ENCODE measurements around the gene DCAF6.
"Not testable (repeated sequence)": the region's sequence is repeated elsewhere in the genome, so short reads cannot be mapped to it uniquely, and the experiment has no call there.

The DCAF6 gene

DNA sequence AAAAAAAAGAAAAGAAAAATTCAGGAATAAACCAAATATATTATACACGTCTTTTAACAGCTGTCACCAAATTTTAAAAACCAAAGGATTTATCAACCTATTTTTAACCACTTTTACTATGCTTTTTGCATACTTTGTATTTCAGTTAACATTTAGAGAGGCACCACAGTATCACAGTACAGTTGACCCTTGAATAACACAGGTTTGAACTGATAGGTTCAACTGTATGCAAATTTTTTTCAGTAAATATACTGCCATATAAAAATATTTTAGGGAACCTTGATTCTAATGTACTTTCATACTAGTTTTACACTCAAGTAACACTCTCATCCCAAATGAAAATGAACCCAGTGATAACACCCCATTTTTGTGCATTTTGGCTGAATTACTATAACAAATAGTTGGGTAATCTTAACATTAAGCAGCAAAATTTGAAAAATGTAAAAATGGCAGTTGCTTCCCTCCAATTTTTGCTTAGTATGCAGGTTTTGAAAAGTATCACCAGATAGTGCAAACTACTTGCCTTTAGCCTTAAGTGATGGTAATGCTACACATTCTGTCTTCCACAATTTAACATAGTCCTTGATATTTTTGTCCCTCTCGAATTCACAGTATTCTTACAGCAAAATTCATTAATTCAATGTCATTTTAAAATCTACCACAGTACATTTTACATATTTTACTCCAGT is 11.8 kb upstream of the DCAF6 start:
- DNase-seq = no peak

DNA sequence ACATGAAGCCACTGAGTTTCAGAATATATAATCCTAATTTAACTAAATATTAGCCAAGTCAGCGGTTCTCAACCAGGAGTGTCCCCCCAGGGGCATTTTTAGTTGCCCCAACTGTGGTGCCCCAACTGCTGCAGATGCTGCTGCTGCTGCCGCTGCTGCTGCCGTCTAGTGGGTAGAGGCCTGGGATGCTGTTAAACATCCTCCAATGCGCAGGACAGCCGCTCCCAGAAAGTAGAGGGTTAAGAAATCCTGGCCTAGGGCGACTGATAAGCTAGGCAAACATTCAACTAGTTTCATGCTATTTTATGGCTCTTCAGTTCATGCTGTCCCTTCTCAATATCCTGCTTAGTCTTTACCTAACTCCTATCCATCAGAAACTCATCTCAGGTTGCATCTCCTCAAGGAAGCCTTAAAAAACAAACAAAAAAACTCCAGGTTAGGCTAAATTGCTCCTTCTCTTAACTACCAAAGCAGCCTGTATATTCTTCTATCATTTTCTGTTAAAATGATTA is 9.9 kb upstream of the DCAF6 start:
- no peak for DNase-seq

DNA sequence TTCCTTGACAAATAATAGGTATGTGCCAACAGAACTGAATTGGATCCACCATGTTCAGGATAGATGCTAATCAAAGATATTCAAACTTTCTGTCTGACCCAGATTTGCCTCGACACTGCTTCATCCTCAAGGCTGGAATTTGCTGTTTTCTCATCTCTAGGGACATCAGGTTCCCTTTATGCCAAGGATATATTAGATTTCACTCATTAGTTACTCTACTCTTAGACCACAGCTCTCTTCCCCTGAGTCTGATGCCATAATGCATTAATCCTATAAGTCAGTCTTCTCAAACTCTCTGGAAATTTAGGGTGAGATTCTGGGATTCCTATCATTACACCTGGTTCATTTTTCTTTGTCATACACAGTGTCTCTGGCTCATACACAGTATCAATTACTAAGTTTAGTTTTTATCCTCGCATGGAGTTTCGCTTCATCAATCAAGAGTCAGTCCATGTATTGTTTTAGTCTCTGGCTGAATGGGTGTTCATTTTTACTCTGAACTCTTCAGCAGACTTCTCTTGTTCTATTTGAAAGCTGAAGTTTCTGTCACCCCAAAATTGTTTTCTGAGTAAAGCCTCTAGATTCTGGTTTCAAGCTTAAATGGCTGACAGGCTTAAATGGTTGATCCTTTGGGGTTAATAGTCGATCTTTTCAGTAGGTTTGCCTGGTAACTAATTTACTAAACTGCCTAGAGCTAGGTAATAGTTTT is 9.3 kb upstream of the DCAF6 start:
- no peak for DNase-seq

DNA sequence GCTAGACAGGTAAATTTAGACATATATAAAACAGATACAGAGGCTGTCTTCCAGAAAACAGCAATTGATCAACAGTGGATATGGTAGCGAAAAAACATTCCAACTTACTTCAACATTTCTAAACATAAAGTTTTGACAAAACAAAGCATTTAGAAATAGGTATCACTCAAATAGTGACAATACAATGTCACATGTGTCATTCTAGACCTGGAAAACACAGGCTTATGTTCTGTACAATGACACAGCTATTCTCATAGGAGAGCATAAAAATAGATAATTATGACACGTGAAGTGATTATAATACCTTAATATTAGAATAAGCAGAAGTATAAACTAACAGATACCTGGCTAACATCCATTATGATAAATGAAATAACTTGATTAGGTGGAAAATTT is 8.0 kb upstream of the DCAF6 start:
- DNase-seq = no peak

DNA sequence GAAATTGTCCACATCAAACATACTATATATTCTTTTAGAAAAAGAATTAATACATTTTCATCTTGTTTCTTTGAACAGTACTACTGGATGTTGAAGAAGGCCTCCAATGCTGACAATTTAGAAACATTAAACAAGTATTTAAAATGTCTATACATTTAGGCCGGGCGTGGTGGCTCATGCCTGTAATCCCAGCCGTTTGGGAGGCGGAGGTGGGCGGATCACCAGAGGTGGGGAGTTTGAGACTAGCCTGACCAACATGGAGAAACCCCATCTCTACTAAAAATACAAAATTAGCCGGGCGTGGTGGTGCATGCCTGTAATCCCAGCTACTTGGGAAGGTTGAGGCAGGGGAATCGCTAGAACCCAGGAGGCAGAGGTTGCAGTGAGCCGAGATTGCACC is 7.6 kb upstream of the DCAF6 start:
- DNase-seq = not testable (repeated sequence)

DNA sequence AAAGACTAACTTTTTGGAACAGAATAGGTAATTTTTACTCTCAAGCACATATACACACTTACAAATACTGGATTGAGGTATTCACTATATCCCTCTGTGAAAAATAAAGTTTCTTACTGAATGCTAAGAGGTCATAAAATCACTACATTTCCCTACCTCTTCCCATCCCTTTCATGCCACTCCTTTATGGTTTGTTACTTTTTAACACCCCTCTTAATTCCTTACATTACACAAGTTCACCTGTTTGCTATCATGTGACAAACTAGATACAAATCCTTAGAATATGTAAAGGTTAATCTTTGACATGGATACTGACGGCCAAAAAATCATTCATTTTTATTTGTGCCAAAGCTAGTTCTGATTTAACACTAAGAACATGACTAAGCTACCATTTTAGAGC is 6.8 kb upstream of the DCAF6 start:
- DNase-seq = no peak

DNA sequence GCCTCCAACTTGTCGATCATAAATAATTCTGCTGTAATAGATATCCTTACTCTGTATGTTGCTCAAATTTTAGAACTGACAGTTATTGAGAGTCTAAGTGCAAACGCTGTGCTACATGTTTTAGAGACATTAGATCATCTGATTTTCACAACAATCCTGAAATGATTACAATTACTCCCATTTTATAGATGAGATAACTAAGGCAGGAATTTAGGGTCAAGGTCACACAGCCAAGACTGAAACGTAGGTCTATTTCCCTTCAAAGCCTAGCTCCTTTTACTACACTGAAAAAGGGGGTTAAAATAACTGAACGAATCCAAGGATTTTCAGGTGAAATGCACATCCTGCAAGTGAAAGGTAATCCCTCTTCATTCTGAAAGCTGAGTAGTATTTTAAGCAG is 2.7 kb upstream of the DCAF6 start:
- no peak for DNase-seq

DNA sequence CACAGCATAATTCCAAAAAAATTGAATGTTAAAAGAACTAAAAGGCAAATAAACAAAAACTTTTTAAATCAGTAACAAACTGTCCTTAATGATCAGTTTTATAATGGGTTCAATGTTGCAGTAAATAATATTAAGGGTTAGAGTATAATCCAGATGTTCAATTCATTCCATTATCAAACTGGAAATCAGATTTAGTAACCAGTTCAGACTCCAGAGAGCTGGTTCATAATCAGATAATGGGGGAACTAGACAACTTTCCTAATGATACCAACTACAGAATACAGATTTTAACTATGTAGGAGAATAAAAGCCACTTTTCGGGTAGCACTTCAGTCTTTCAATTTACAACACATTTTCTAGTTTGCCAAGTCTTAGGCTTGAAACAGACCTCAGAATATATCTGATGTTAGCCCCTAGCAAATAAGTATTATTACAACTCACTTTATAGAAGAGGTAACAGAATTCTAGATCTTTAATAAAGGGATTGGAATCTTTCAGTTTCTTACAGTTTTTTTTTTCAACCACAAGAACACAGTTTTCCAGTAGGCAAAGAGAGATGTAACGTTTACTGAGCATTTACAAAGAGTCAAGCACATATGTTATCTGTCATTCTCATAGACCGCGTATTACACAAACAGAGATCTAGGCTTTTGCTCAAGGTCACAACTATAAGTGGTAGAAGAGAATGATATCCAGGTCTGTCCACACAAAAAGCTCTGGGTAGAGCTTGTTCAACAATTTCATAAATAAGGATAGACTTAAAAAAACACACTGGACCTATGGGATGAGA is 1.9 kb upstream of the DCAF6 start:
- no peak for DNase-seq

DNA sequence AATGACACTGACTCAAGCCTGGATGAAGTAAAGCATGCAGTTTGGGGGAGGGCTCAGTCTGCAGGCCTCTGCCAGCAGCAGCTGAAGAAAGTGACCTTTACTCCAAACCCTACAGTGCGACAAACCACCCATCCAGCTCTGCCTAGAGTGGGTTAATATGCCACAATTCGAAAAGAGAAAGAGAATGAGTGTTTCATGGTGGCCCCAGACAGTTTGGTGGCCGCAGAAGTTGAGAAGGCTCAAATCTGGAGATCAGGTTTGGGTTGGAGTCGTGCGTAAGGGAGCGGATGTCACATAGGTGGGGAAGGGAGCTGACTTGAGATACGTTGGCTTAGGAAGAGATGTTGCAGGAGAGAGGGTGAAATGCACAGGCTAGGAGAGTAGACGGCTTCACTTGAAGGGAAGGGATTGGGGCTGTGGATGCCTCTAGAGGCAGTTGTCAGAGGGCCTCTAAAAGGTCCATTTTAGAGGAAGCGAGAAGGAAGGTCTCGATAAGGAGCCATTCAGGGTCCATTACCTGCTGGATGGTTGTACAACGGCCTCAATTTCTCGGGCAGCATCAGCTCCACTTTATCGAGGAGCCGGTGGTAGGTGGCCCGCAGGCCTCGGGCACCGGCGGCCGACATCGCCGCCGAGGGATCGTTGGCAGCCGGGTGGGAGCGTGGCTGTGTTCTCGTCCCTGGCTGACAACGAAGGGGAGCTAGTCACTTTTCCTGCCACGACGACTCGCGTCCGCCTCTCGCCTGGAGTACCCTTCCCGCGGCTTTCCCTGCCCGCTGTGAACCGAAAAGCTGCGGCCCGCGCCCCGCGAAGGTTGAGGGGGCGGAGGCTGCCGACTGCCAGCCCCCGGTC is 1.0 kb upstream of the DCAF6 start:
- no peak for DNase-seq

DNA sequence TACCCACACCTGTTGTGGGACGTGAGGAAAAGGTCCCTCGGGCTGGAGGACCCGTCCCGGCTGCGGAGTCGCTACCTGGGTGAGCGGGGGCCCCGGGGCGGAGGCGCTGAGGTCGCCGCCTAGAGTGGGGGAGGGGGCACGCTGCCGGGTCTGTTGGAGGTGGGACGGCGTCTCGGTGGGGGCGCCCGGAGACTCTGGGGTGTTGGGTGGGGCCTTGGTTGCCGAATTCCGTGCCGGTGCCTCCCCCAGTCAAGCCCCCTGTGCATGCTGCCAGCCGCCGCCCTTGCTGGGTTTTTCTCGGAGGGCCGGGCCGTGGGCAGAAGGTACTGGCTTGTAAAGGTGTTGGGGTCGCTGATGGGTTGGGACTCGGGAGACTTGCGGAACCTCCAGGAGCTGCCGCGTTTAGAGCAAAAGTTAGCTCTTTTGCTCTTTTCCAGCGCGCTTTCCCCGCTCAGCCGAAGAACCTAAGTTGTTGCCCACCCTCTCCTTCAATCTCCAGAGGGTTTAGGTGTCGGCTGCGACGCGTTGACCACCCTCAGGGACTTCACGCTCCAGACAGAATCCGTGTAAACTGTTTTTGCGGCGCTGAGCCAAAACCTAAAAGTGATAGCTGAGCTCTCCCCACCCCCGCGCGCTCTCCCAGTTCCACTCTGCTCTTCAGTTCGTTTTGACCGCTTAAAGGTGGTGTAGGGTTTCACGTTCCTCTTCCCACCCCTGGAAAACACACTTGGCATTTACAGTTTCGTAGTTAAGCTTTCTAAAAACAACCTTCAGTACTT is 636 bp downstream of the DCAF6 start, which contains the start of gene MPC2:
TSS of gene MPC2 (minus strand) at position 143 of the 779 bp plus-strand sequence. CDS start 1,231 bp downstream, outside the sequence.
- no peak for DNase-seq

DNA sequence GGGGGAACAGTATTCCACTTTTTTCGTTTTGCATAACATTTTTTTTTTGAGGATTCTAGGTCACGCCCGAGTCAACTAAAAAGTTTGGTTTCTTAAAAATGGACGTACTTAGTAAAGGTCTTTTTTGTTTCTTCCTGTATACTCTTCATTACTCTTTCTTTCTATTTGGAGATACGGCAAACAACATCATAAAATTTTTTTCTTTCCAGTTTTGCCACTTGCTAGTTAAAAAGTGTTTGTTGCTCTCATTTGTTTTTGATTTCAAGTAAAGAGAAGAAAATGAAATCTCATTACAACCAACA is 1.2 kb downstream of the DCAF6 start:
- DNase-seq = no peak

DNA sequence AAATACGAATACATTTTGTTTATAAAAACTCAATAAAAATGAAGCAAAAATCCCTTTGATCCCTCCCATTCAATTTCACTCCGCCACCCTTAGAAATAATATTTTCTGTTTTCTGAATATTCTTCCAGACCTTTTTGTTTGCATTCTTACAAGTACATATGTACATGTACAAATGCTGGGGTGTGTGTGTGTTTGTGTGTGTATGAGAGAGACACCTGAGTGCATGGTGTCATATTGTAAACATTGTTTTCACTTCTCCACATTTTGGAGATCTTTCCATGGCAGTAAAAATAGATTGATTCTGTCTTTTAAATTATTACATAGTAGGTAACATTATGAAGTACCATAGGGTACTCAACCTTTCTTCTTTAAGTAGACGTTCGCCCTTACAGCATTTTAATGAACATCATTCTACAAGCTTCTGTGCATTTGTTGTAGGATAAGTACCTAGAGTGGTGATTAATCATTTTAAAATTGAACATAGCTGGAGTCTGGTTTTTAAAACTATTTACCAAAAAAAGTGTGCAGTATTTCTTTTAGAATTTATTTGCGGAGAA is 1.7 kb downstream of the DCAF6 start:
- no peak for DNase-seq

DNA sequence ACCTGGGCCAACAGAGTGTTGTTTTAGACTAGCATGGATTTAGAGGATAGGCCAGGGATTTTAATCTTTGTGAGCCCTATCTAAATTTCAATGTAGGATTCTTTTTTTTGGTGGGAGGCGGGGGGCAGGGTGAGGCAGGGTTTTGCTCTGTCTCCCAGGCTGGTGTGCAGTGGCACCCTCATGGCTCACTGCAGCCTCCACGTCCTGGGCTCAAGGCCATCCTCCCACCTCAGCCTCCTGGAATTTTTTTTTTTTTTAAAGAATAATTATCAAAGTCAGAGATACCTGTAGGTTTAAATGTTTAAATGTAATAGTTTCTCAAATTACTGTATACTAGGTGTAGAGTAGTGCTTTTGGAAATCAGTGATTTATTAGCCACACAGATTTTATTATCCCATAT is 3.8 kb downstream of the DCAF6 start:
- no peak for DNase-seq

DNA sequence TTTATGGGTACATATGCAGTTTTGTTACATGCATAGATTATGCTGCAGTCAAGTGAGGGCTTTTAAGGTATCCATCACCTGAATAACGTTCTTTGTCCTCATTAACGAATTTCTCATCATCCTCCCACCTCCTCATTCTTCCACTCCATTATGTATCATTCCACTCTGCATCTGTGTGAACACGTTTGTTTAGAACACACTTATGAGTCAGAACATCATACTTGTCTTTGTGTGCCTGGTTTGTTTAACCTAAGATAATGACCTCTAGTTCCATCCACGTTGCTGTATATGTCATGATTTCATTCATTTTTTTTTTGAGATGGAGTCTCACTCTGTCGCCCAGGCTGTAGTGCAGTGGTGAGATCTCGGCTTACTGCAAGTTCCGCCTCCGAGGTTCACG is 7.1 kb downstream of the DCAF6 start:
- DNase-seq = no peak

DNA sequence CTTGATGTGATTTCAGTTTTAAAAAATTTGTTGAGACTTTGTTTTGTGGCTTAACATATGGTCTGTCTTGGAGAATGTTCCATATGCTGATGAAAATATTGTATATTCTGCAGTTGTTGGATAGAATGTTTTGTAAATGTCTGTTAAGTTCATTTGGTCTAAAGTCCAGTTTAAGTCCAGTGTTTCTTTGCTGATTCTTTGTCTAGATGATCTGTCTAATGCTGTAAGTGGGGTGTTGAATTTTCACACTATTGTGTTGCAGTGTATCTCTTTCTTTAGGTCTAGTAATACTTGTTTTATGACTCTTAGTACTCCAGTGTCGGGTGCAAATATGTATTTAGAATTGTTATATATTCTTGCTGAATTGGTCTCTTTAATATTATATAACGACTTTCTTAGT is 11.2 kb downstream of the DCAF6 start:
- no peak for DNase-seq

DNA sequence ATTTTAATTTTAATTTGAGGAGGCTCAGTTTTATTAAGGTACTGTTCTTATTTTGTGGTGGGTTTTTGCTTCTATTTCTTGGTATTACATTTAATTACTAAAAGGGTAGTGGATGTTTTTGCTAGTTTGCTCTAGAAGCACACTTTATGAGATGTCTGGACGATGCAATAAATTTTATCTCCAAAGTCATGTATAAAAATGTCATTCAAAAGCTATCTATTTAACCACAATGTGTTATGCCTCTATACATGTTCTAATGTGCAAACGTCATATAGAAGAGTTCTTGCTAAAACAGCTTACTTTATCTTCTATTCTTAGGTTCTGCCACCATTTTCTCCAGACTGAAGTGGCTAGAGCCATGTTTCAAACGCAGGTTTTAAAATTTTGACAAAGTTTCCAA is 13.3 kb downstream of the DCAF6 start:
- no peak for DNase-seq

DNA sequence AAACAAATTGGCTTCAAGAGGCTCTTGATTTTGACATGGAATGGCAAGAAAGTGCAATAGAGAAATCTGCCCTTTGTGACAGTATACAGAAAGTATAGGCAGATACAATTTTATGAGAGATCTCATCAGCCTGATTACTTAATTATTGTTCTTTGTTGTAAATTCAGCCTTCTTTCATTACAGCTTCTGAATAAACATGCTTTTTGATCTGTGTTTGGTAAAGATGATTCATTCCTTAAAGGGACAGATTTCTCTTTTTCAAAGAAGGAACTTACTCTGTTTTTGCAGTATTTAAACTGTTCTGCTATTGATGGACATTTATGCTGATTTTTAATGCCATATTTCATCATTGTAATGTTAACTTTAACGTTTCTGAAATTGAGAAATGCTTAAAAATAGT is 14.1 kb downstream of the DCAF6 start:
- DNase-seq = no peak

DNA sequence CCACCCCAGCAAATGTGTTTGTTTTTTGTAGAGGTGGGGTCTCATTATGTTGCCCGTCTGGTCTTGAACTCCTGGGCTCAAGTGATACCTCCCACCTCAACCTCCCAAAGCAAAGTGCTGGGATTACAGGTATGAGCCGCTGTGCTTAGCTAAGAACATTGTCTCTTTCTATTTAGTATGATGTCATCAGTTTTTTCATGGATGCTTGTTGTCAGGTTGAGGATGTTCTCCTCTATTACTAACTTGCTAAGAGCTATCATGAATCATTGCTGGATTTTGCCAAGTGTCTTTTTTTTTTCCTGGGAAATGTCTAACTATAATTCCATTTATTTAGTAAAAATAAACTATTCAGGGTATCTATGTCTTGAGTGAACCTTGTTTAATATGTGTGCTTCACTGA is 19.4 kb downstream of the DCAF6 start:
- no peak for DNase-seq

DNA sequence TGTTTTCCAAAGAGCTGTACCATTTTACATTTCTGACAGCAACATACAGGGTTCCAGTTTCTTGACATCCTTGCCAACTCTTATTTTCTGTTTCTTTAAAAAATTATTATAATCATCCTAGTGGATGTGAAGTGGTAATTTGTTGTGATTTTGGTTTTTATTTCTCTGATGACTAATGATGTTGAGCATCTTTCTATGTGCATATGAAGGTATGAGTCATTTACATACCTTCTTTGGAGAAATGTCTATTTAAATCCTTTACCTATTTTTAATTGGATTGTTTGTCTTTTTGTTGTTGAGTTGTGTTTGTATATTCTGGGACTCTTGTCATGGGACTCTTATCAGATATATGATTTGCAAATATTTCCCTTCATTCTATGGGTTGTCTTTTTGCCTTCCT is 21.2 kb downstream of the DCAF6 start:
- no peak for DNase-seq

DNA sequence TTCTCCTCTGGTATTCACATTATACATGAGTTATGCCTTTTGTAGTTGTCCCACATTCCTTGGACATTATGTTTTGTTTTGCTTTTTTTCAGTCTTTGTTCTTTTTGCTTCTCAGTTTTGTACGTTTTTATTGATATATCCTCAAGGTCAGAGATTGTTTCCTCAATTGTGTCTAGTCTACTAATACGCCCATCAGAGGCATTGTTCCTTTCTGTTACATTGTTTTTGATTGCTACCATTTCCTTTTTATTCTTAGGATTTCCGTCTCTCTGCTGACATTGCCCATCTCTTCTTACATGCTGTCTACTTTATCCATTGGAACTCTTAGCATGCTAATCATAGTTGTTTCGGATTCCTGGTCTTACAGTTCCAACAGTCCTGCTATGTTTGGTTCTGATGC is 28.2 kb downstream of the DCAF6 start:
- DNase-seq = no peak

DNA sequence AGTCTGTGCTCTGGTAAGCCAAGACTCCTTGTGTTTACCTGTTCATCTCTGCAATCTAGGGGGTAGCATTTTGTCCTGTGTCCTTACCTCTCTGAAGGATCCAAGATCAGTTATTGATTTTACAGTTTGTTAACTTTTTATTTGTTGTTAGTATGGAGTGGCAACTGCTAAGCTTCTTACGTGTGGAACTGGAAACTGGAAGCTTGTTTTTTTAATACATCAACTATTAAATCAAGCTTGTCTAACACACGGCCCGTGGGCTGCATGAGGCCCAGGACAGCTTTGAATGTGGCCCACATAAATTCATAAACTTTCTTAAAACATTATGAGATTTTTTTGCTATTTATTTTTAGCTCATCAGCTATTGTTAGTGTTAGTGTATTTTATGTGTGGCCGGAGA is 29.6 kb downstream of the DCAF6 start:
- DNase-seq = no peak

DNA sequence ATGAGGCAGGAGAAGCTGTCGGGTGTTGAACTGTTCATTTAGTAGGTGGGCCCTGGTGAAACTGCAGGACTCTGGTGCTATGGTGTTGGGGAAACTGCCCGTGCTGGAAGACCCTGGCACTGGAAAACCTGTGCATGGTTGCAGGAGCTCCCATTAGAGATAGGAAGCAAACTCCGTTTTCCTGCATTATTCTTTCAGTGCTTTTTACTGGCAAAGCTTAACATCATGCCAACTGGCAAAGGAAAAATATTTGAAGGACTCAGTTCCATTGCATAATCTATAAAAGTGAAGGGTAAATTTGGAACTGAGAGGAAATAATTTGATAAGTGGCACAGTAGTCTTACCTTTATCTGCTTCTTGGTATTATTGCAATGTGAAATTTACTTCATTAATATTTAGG is 32.1 kb downstream of the DCAF6 start:
- DNase-seq = no peak
